ENCODE results near the gene NFYC. TPM values are rescaled to one million over a fixed set of nuclear protein-coding genes. Genes with fewer than 3 reads are reported as not detected.

NFYC gene
- total and polyA plus RNA-seq, 2 of the 8 experiments (the other 6 are each of a cell fraction or from before 2014, with no cell fraction given) = 54.1 to 124 TPM

DNA sequence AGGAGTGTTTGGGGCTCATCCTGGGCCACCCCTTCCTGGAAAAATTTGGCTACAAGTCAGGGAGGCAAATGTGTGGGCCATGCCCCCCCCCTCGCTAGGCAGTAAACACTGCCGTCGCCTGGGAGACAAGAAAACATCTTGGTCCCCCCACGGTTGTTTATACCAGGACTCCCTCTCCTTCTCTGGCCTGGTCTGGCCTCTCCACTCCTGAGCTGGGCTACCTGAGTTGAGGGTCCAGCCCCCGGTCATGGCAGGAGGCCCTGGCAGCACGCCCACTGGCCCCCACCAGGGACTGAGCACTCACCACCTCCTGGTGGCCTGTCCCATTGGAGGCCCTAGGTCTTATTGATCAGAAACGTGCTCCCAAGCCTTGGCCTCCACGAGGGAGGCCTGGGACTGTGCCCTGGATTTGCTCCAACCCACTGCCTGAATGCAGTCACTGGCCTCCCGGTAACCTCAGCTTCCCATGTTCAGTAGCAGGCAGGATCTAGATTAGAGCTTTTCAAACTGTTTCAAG is 107.9 kb downstream of the NFYC start:
- Histone ChIP-seq H2BK120ac (replicated peaks; ENCODE audit: low read depth, low read length) (no peak overlapping the region), H3K4me1 (replicated peaks in 1 of 4; ENCODE audit: control insufficient read depth in 3 of 4, insufficient read depth in 4 of 4, low read length in 3 of 4) (peaks cover 9 to 32% (median 24%) of the 10 kb centered on the region in 4 experiments), H3K79me2 (ENCODE audit: control insufficient read depth in 1 of 2, insufficient read depth in 2 of 2, low read length in 2 of 2) (no peaks in the 10 kb centered on the region), H4K8ac (ENCODE audit: extremely low read depth, insufficient read depth, low read length) (no peak overlapping the region), H2BK5ac (ENCODE audit: low read depth, low read length) (peak overlapping the region; percentile 20; the same call in 1 of the 2 replicates), H3K9ac (replicated peaks in 1 of 4; ENCODE audit: extremely low read depth in 1 of 4, low read depth in 3 of 4, low read length in 3 of 4) (no peak overlapping the region; a peak in 1 of 7 replicates), H3K9me3 (ENCODE audit: insufficient read depth in 2 of 2, low read depth in 1 of 2, low read length in 1 of 2) (no peaks in the 10 kb centered on the region), H3K14ac (ENCODE audit: insufficient read length) (no peak overlapping the region), H2BK15ac (ENCODE audit: low read length) (no peak overlapping the region; the same call in 1 of the 2 replicates), H3K23ac (ENCODE audit: insufficient read length) (no peak overlapping the region), H3K4me3 (ENCODE audit: extremely low read depth in 1 of 4, insufficient read depth in 2 of 4, low read depth in 3 of 4, low read length in 4 of 4) (no peak overlapping the region), H2AK5ac (ENCODE audit: low read depth, low read length) (no peak overlapping the region), H4K5ac (ENCODE audit: insufficient read length, low read depth, low read length) (no peak overlapping the region), H2AFZ (ENCODE audit: low read length) (no peak overlapping the region), H3K4ac (replicated peaks; ENCODE audit: insufficient read length, low read depth, low read length) (no peak overlapping the region), H3K27ac (ENCODE audit: low read depth, low read length) (no peak overlapping the region), H3K79me1 (ENCODE audit: low read depth, low read length) (no peaks in the 10 kb centered on the region), H2BK20ac (ENCODE audit: low read length) (no peak overlapping the region), H3K56ac (replicated peaks; ENCODE audit: insufficient read length, low read depth, low read length) (no peak overlapping the region), H4K91ac (replicated peaks; ENCODE audit: insufficient read length, low read length) (no peak overlapping the region), H4K20me1 (replicated peaks in 1 of 2; ENCODE audit: control insufficient read depth in 1 of 2, insufficient read depth in 2 of 2, low read length in 2 of 2) (no peaks in the 10 kb centered on the region), H3K27me3 (replicated peaks in 1 of 4; ENCODE audit: control insufficient read depth in 3 of 4, extremely low read depth in 1 of 4, insufficient read depth in 3 of 4, low read length in 3 of 4) (peaks cover 0 to 6% (median 4%) of the 10 kb centered on the region in 4 experiments; a peak in 3 of 7 replicates), H3K36me3 (ENCODE audit: control insufficient read depth in 2 of 4, insufficient read depth in 4 of 4, low read length in 3 of 4) (no peaks in the 10 kb centered on the region), H3K18ac (ENCODE audit: extremely low read depth, low read length) (no peak overlapping the region), H3K4me2 (ENCODE audit: insufficient read depth in 1 of 2, low read depth in 2 of 2, low read length in 2 of 2) (no peak overlapping the region), H3K23me2 (ENCODE audit: low read depth, low read length) (peaks cover 3% of the 10 kb centered on the region; the same call in 1 of the 2 replicates), H2BK12ac (ENCODE audit: low read depth, low read length) (peak overlapping the region; percentile 55; the same call in 1 of the 2 replicates)
- FAIRE-seq = no peak
- TF ChIP-seq KDM1A (IDR thresholded peaks at IDR 0.05; ENCODE audit: borderline replicate concordance, low read length) (no peak), KDM5A (IDR thresholded peaks at IDR 0.05; ENCODE audit: low read length) (no peak), NRF1 (IDR thresholded peaks at IDR 0.05; ENCODE audit: low read depth, low read length) (no peak), EP300 (IDR thresholded peaks at IDR 0.05; ENCODE audit: borderline replicate concordance in 1 of 2, low read depth in 2 of 2, low read length in 2 of 2) (no peak), RBBP5 (IDR thresholded peaks at IDR 0.05; ENCODE audit: borderline replicate concordance, low read depth, low read length) (no peak), NANOG (IDR thresholded peaks at IDR 0.05; ENCODE audit: insufficient read depth, low read depth, low read length, poor library complexity, severe bottlenecking) (no peak), SIRT6 (IDR thresholded peaks at IDR 0.05; ENCODE audit: low read length) (no peak)
- ChIA-PET CTCF (ENCODE audit: partially characterized antibody) (interaction anchor here (0.9 to 24.5 kb wide), 5 partner anchors 11 to 54 kb away, joined by 3 to 325 read pairs (median 3); no protein-coding TSS in a partner anchor), POLR2A (ENCODE audit: partially characterized antibody) (interaction anchor here (1.3 kb wide), 1 partner anchor 19 kb away, joined by 3 read pairs; no protein-coding TSS in a partner anchor)
- WGBS, 2 experiments (ENCODE audit: extremely low coverage in 1 of 2, insufficient coverage in 1 of 2, insufficient read length in 1 of 2, insufficient replicate concordance in 2 of 2, low coverage in 1 of 2, low lambda C conversion rate in 2 of 2, missing lambda C conversion rate in 1 of 2) = 86% methylated on average over 9 of the region's 9 CpGs; no CpG with 5 or more reads in 1 of the 2 experiments
- no peak for DNase-seq (ENCODE audit: low read depth in 1 of 2, low spot score in 2 of 2)
